ENCODE measurements around the gene THG1L.

The THG1L gene

DNA sequence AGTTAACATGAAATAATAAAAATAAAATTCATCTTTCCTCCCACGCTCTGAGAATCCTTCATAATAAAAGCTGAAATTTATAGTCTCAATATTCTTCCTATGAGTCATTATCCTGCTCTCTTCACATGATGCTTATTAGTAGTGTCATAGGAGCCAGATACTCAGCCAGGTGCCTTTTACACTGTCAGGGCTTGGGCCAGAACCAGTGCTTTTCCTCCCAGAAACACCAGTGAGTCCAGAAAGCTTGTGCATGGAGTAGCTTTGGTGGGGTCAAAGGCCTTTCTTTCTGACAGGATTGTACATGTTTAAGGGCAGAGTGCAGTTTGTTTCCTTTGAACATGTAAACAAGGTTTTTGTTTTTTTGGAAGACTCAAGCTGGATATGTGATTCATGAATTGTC lies 19.1 kb downstream of the THG1L start:
- Histone ChIP-seq H3K27ac (ENCODE audit: insufficient read depth, low read length, poor library complexity, severe bottlenecking) (no peak overlapping the region), H3K36me3 (ENCODE audit: control insufficient read depth, insufficient read depth, low read length) (peaks cover 17% of the 10 kb centered on the region), H3K9me3 (ENCODE audit: control insufficient read depth, low read length) (no peaks in the 10 kb centered on the region), H3K27me3 (replicated peaks; ENCODE audit: control insufficient read depth, insufficient read depth, low read length, poor library complexity, severe bottlenecking) (no peaks in the 10 kb centered on the region), H3K4me3 (ENCODE audit: insufficient read depth, low read depth, low read length, poor library complexity, severe bottlenecking) (no peak overlapping the region), H3K4me1 (ENCODE audit: control insufficient read depth, insufficient read depth, low read length, poor library complexity, severe bottlenecking) (no peaks in the 10 kb centered on the region)
- DNase-seq: no peak

DNA sequence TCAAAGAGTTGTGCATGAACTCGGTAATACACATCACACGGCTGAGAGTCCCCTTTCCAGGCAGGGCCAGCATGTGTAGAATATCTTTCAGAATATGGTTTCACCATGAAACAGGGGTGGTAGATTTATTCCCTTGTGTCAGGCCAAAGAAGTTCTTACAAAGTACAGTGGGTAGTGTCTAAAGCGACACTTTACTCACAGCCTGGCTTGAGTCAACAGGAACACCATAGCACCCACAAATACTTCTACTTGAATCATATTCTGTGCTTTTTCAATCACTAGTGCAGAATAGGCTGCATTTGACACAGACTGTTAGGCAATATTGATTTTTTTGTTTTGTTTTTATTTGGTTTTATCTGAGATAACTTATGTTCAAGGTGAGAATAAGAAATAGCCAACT lies 24.9 kb downstream of the THG1L start:
- H3K9me3 ChIP-seq (ENCODE audit: control insufficient read depth, low read length): no peaks in the 10 kb centered on the region
- H3K36me3 ChIP-seq (ENCODE audit: control insufficient read depth, insufficient read depth, low read length): peaks cover 26% of the 10 kb centered on the region
- no peak for DNase-seq
- no peak overlapping the region for H3K4me3 ChIP-seq (ENCODE audit: insufficient read depth, low read depth, low read length, poor library complexity, severe bottlenecking)
- no peak overlapping the region for H3K27ac ChIP-seq (ENCODE audit: insufficient read depth, low read length, poor library complexity, severe bottlenecking)
- H3K4me1 ChIP-seq (ENCODE audit: control insufficient read depth, insufficient read depth, low read length, poor library complexity, severe bottlenecking): no peaks in the 10 kb centered on the region
- no peaks in the 10 kb centered on the region for H3K27me3 ChIP-seq (replicated peaks; ENCODE audit: control insufficient read depth, insufficient read depth, low read length, poor library complexity, severe bottlenecking)

DNA sequence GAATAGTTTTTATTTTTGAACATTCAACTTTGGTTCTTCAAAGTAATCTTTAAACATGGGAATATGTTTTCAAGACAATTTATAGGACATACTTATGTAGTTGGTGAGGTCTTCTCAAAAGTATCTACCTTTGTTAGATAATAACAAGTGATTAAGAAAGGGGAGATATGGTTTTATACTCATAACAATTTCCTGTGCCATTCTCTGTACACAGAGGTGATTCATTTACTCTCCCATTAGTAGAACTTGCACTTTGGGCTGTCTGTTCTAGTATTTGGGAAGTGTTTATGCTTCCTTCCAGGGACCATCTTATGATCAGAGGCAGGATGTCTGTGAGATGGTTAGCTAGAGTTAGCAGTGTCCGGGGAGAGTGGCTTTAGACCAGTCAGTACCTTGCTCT lies 27.5 kb downstream of the THG1L start:
- Histone ChIP-seq H3K4me3 (ENCODE audit: insufficient read depth, low read depth, low read length, poor library complexity, severe bottlenecking) (no peak overlapping the region), H3K27ac (ENCODE audit: insufficient read depth, low read length, poor library complexity, severe bottlenecking) (no peak overlapping the region), H3K4me1 (ENCODE audit: control insufficient read depth, insufficient read depth, low read length, poor library complexity, severe bottlenecking) (peaks cover 3% of the 10 kb centered on the region), H3K27me3 (replicated peaks; ENCODE audit: control insufficient read depth, insufficient read depth, low read length, poor library complexity, severe bottlenecking) (no peaks in the 10 kb centered on the region), H3K9me3 (ENCODE audit: control insufficient read depth, low read length) (no peaks in the 10 kb centered on the region), H3K36me3 (ENCODE audit: control insufficient read depth, insufficient read depth, low read length) (peaks cover 17% of the 10 kb centered on the region)
- DNase-seq: no peak

DNA sequence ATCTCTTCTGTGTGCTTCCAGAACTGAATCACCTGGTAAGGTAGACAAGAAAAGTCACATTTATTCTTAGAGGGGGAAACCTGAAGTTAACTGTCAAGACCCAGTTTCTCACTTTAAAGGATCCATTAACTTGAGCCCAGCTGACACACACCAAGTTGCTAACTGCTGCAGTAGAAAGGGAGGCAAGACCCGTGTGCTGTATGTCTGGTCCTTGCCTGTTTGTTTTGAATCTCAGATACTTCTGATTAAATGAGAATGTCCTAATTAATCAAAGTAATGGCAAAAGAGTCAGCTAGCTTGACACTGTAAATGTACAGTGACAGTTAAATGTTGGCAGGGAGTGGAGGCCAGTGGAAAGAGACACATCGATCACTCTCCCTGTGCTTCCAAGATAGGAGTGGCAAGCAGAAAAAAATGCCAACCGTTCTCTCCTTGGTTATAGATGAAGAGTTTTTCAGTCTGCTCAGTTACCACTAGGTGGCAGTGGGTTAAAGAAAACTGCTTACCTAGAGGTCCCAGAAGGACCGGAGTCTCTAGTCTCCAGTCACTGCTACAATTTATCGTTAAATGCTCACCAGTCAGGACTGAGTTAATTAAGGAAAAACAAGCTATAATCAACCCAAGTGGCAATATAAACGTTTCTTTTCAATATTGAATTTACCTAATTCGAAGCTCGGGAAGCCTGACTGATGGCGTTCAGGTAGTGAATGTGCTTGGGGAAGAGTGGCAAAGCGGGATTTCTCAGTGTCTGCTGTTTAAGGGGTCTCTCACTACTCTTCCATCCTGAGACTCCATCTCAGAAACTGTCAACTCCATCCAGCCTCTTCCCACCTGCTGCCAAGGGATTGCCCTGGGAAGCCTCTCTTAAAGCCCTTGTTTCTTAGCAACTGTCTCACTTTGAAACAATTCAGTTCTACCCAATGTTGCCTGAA lies 30.7 kb downstream of the THG1L start:
- H3K4me3 ChIP-seq (ENCODE audit: insufficient read depth, low read depth, low read length, poor library complexity, severe bottlenecking): no peak overlapping the region
- H3K27ac ChIP-seq (ENCODE audit: insufficient read depth, low read length, poor library complexity, severe bottlenecking): no peak overlapping the region
- H3K36me3 ChIP-seq (ENCODE audit: control insufficient read depth, insufficient read depth, low read length): no peaks in the 10 kb centered on the region
- no peaks in the 10 kb centered on the region for H3K9me3 ChIP-seq (ENCODE audit: control insufficient read depth, low read length)
- H3K27me3 ChIP-seq (replicated peaks; ENCODE audit: control insufficient read depth, insufficient read depth, low read length, poor library complexity, severe bottlenecking): no peaks in the 10 kb centered on the region
- no peak for DNase-seq
- H3K4me1 ChIP-seq (ENCODE audit: control insufficient read depth, insufficient read depth, low read length, poor library complexity, severe bottlenecking): peaks cover 3% of the 10 kb centered on the region

DNA sequence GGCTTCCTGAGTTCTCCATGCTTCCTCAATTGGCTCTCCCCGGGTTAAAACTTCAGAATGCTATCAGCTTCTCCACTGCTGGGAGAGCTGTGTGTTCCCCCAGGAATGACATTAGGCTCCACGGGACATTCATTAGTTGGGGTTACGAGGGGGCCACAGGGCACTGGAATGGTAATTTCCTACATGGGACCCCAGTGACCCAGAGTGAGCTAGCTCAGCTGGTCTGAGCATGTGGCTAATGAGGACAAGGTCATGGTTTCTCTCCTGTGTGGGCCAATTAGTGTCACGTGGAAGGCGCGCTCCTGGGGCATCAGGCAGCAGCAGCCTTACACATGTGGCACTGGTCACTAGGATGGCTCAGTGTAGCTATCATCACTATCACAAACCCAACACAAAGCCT lies 33.3 kb downstream of the THG1L start:
- H3K4me3 ChIP-seq (ENCODE audit: insufficient read depth, low read depth, low read length, poor library complexity, severe bottlenecking): no peak overlapping the region
- peaks cover 3% of the 10 kb centered on the region for H3K4me1 ChIP-seq (ENCODE audit: control insufficient read depth, insufficient read depth, low read length, poor library complexity, severe bottlenecking)
- no peak for DNase-seq
- no peak overlapping the region for H3K27ac ChIP-seq (ENCODE audit: insufficient read depth, low read length, poor library complexity, severe bottlenecking)
- H3K27me3 ChIP-seq (replicated peaks; ENCODE audit: control insufficient read depth, insufficient read depth, low read length, poor library complexity, severe bottlenecking): no peaks in the 10 kb centered on the region
- H3K9me3 ChIP-seq (ENCODE audit: control insufficient read depth, low read length): no peaks in the 10 kb centered on the region
- H3K36me3 ChIP-seq (ENCODE audit: control insufficient read depth, insufficient read depth, low read length): no peaks in the 10 kb centered on the region

DNA sequence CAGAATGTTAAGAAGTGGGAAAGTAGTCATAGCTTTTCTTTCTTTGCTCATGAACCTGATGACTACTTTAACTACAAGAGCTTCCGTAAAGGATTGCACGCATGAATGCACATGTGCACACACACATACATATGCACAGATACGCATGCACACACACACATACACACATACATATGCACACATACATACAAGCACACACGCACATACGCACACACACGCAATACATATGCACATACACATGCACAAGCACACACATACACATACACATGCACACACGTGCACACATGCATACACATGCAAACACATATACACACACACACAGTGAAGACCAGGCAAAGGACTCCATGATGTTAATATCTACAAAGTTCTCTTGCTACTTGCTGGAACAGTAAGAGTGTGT lies 35.2 kb downstream of the THG1L start:
- no peaks in the 10 kb centered on the region for H3K36me3 ChIP-seq (ENCODE audit: control insufficient read depth, insufficient read depth, low read length)
- no peaks in the 10 kb centered on the region for H3K27me3 ChIP-seq (replicated peaks; ENCODE audit: control insufficient read depth, insufficient read depth, low read length, poor library complexity, severe bottlenecking)
- H3K4me3 ChIP-seq (ENCODE audit: insufficient read depth, low read depth, low read length, poor library complexity, severe bottlenecking): no peak overlapping the region
- no peak for DNase-seq
- no peak overlapping the region for H3K27ac ChIP-seq (ENCODE audit: insufficient read depth, low read length, poor library complexity, severe bottlenecking)
- H3K9me3 ChIP-seq (ENCODE audit: control insufficient read depth, low read length): no peaks in the 10 kb centered on the region
- H3K4me1 ChIP-seq (ENCODE audit: control insufficient read depth, insufficient read depth, low read length, poor library complexity, severe bottlenecking): peaks cover 3% of the 10 kb centered on the region

DNA sequence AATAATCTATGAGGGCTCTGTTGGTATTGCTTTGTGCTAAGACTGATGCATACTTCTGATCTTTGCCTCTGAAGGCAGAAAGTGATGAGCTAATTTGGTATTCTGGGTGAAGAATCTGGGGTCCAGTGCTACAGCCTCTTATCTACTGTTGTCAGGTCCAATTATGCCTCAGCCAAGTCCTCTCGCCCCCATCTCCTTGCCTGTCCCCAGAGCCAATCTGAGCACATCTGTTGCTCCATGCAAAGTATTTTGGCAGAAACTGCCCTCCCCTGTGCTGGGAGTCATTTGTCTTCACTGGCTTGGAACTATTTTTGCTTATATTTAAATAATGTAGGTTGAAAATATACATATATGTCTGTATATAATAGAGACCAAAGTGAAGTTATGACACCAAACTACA lies 35.7 kb downstream of the THG1L start:
- Histone ChIP-seq H3K4me1 (ENCODE audit: control insufficient read depth, insufficient read depth, low read length, poor library complexity, severe bottlenecking) (peaks cover 3% of the 10 kb centered on the region), H3K27ac (ENCODE audit: insufficient read depth, low read length, poor library complexity, severe bottlenecking) (no peak overlapping the region), H3K9me3 (ENCODE audit: control insufficient read depth, low read length) (no peaks in the 10 kb centered on the region), H3K4me3 (ENCODE audit: insufficient read depth, low read depth, low read length, poor library complexity, severe bottlenecking) (no peak overlapping the region), H3K36me3 (ENCODE audit: control insufficient read depth, insufficient read depth, low read length) (no peaks in the 10 kb centered on the region), H3K27me3 (replicated peaks; ENCODE audit: control insufficient read depth, insufficient read depth, low read length, poor library complexity, severe bottlenecking) (no peaks in the 10 kb centered on the region)
- DNase-seq: no peak

DNA sequence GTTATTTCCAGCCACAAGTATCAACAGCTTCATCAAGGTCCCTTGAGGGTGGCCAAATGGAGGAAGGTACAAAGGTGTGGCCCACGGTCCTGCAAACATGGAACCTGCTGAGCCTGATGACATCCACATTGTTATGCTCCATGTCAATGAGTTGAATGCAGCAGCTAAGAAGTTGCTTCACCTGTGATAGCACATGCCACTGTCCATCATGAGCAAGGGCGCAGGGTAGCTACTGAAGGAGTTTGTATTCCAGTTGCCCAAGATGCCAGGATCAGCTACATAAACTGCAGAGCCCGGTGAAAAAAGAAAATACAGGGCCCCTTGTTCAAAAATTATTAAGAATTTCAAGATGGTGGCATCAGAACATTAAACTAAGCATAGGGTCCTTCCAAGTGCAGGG lies 36.5 kb downstream of the THG1L start:
- Histone ChIP-seq H3K27ac (ENCODE audit: insufficient read depth, low read length, poor library complexity, severe bottlenecking) (no peak overlapping the region), H3K9me3 (ENCODE audit: control insufficient read depth, low read length) (no peaks in the 10 kb centered on the region), H3K4me3 (ENCODE audit: insufficient read depth, low read depth, low read length, poor library complexity, severe bottlenecking) (no peak overlapping the region), H3K4me1 (ENCODE audit: control insufficient read depth, insufficient read depth, low read length, poor library complexity, severe bottlenecking) (no peaks in the 10 kb centered on the region), H3K27me3 (replicated peaks; ENCODE audit: control insufficient read depth, insufficient read depth, low read length, poor library complexity, severe bottlenecking) (no peaks in the 10 kb centered on the region), H3K36me3 (ENCODE audit: control insufficient read depth, insufficient read depth, low read length) (no peaks in the 10 kb centered on the region)
- DNase-seq: no peak

DNA sequence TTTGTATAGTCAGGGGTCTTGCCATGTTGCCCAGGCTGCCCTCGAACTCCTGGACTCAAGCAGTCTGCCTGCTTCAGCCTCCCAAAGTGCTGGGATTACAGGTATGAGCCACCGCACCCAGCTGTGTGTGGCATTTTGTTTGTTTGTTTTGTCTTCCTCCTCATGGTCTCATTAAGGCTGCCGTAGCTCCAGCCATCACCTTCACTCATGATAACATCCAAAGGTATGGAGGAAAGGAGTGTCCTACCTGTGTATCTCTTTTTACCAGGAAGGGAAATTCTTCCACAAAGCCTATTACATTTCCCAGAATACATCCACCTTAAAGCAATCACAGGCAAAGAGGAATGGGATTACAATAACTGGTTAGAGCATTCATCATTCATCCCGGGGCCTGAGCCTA lies 39.4 kb downstream of the THG1L start:
- Histone ChIP-seq H3K36me3 (ENCODE audit: control insufficient read depth, insufficient read depth, low read length) (no peaks in the 10 kb centered on the region), H3K27me3 (replicated peaks; ENCODE audit: control insufficient read depth, insufficient read depth, low read length, poor library complexity, severe bottlenecking) (no peaks in the 10 kb centered on the region), H3K9me3 (ENCODE audit: control insufficient read depth, low read length) (no peaks in the 10 kb centered on the region)

DNA sequence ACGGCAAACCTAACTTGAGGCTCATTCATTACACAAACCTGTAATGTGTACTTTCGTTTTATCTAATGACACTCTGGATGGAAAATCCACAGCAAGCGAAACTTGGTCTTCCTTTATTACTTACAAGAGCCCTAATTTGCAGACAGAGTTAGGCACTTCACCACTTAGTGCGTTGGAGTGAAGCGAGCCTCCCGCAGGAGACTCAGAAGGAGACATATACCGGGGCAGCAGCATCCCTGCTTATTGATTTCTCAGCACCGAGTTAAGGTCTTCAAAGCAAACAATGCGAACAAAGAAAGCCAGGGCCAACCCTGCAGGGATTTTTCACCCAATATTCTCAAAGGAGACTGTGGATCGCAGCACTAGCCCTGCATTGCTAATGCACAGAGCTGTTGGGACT lies 40.9 kb downstream of the THG1L start:
- H3K9me3 ChIP-seq (ENCODE audit: control insufficient read depth, low read length): no peaks in the 10 kb centered on the region
- H3K36me3 ChIP-seq (ENCODE audit: control insufficient read depth, insufficient read depth, low read length): no peaks in the 10 kb centered on the region
- H3K4me1 ChIP-seq (ENCODE audit: control insufficient read depth, insufficient read depth, low read length, poor library complexity, severe bottlenecking): no peaks in the 10 kb centered on the region
- H3K4me3 ChIP-seq (ENCODE audit: insufficient read depth, low read depth, low read length, poor library complexity, severe bottlenecking): no peak overlapping the region
- no peak overlapping the region for H3K27ac ChIP-seq (ENCODE audit: insufficient read depth, low read length, poor library complexity, severe bottlenecking)
- H3K27me3 ChIP-seq (replicated peaks; ENCODE audit: control insufficient read depth, insufficient read depth, low read length, poor library complexity, severe bottlenecking): no peaks in the 10 kb centered on the region
- no peak for DNase-seq

More for the DNA sequence above, 39.4 kb downstream of the THG1L start:
- Histone ChIP-seq H3K4me1 (ENCODE audit: control insufficient read depth, insufficient read depth, low read length, poor library complexity, severe bottlenecking) (no peaks in the 10 kb centered on the region), H3K27ac (ENCODE audit: insufficient read depth, low read length, poor library complexity, severe bottlenecking) (no peak overlapping the region), H3K4me3 (ENCODE audit: insufficient read depth, low read depth, low read length, poor library complexity, severe bottlenecking) (no peak overlapping the region)
- DNase-seq: no peak

Data from effector memory CD4-positive, alpha-beta T cell (primary cell).